Measurements from ENCODE around the gene CYSRT1.

Gene CYSRT1

DNA sequence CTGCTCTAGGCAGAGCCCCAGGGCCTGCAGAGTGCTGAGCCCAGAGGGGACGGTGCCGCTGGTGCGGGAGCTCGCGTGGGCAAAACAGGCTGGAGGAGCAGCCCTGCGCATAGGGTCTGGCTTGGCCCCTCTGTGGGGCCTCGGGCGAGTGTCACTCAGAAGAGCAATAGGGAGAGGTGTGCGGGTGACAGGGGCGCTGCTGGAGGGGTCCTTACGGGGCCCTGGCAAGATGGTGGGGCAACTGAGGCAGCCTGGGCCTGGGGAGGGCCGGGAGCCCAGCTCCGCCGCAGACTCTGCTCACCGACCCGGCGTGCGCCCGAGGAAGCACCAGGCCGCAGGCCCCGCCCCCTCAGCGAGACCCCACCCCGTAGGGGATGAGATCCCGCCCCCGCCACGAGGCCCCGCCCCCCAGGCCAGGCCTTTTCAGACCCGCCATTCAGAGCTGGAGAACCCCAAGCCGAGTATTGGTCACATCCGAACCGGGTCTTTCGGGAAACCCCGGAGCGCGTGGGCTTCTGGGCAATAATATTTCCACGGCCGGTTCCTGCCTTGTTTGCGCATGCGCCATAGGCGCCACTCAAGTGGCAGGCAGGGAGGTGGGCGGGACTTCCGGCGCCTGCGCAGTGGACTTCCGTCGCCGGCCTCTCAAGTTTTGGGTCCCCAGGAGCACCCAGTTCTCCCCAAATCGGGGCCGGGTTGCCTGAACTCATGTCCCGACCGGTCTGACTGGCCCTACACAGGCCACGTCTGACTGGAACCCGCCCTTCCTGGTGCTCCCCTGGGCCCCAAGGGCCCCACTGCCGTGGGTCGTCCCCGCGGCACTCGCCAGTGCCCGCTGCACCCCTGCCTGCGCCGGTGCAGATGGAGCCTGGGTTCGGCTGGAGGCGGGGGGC is 1.6 kb upstream of the CYSRT1 start:
- DNase-seq (ENCODE audit: insufficient read length) (peak; percentile 99), FAIRE-seq (peak; percentile 100)
- TF ChIP-seq POLR2A (IDR thresholded peaks at IDR 0.05; ENCODE audit: low read depth, low read length) (peak; percentile 72; the same call in 1 of the 2 replicates), POLR2AphosphoS5 (IDR thresholded peaks at IDR 0.05; ENCODE audit: low read depth, low read length) (peak; percentile 52; the same call in 1 of the 2 replicates), TAF1 (IDR thresholded peaks at IDR 0.05; ENCODE audit: borderline replicate concordance, low read depth, low read length) (0 out of 2 replicates have a peak, but pooled peaks have one; percentile 18)

DNA sequence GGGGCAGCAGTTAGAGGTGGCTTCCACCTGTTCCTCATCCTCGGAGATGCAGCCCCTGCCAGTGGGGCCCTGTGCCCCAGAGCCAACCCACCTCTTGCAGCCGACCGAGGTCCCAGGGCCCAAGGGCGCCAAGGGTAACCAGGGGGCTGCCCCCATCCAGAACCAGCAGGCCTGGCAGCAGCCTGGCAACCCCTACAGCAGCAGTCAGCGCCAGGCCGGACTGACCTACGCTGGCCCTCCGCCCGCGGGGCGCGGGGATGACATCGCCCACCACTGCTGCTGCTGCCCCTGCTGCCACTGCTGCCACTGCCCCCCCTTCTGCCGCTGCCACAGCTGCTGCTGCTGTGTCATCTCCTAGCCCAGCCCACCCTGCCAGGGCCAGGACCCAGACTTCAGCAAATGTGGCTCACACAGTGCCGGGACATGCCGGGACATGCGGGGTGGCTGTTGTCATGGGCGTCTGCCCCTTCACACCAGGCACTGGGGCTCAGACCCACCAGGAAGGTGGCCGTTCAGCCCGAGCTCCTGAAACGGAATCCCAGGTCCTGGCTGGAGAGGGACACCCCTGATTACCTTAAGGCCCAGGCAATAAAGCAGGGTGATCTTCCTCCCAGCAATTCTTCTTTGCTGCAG is 841 bp downstream of the CYSRT1 start:
- no peak for FAIRE-seq
- TF ChIP-seq POLR2A (IDR thresholded peaks at IDR 0.05; ENCODE audit: low read depth, low read length) (no peak), POLR2AphosphoS5 (IDR thresholded peaks at IDR 0.05; ENCODE audit: low read depth, low read length) (no peak), TAF1 (IDR thresholded peaks at IDR 0.05; ENCODE audit: borderline replicate concordance, low read depth, low read length) (no peak)

DNA sequence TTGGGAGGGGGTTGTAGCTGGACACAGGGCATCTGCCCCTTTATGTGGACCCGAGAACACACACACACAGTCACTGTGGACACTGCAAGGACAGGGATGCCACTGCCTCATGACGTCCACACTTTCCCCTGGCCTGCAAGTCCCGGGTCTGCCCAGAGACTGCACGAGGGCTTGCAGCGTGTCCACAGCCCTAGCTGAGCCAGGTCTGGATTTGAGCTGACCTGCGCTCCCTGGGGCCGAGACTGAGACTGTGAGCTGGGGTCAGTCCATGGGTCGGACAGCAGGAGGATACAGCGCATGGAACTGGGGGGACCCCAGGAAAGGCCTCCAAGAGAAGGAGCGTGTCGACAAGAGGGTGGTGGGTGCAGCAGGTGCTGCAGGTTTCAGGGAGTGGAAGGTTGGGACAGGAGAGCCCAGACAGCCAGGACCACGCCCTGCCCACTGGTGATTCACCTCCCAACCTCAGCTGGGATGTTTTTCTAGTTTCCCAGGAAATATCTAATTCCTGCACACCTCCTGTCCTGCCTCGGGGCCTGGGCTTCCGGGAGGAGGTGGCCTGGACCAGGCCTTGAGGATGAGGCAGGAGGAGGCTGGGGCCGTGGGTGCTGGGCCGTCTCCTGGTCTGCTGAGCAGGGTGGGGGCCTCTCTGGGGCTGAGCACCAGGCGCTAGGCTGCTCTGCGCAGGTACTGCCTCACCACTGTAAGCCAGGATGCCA is 1.5 kb downstream of the CYSRT1 start:
- FAIRE-seq (no peak), DNase-seq (ENCODE audit: insufficient read length) (no peak)
- no peak for TF ChIP-seq POLR2AphosphoS5 (IDR thresholded peaks at IDR 0.05; ENCODE audit: low read depth, low read length)
- no peak for TF ChIP-seq POLR2A (IDR thresholded peaks at IDR 0.05; ENCODE audit: low read depth, low read length)
- TF ChIP-seq TAF1 (IDR thresholded peaks at IDR 0.05; ENCODE audit: borderline replicate concordance, low read depth, low read length), result no peak

More for the DNA sequence above, 841 bp downstream of the CYSRT1 start:
- no peak for DNase-seq (ENCODE audit: insufficient read length)

DNA sequence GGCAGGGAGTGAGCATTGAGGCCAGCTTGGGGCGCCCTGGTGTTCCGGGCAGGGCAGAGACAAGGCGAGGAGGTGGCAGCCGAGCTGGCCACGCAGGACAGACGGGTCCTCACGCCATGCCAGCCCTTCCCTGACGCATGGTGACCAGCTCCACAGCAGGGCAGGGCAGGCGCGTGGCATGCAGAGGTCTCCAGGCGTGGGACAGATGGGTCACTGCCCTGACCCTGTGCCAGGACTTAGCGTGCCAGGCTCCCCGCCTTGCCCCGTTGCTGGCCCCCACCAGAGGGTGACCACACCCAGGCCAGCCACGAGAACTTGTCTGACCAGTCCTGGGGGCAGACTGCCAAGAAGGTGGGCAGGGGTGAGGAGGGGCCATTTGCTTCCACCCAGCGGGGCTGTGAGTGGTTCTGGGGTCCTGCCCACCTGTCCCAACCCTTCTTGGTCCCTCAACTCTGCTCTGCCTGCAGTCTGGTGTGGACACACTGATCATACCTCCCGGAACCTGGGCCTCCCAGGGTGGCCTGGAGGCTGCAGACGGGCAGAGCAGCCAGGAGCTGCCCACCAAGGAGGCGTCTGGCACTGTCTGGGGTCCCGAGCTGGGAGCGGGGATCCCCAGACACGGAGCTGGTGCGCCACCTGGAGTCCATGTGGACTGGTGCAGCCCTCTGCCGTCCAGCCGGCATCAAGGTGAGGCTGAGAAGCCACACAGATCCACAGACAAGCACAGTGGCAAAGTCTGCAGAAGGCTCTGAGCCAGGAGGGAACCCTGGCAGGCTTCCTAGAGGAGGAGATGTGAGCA is 2.3 kb downstream of the CYSRT1 start, which contains the start of gene RNF224:
Gene RNF224 (plus strand): TSS at position 449 of the 799 bp plus-strand sequence. CDS start 834 bp downstream, outside the sequence.
- peak; percentile 98 for FAIRE-seq
- TF ChIP-seq TAF1 (IDR thresholded peaks at IDR 0.05; ENCODE audit: borderline replicate concordance, low read depth, low read length) (no peak), POLR2AphosphoS5 (IDR thresholded peaks at IDR 0.05; ENCODE audit: low read depth, low read length) (no peak), POLR2A (IDR thresholded peaks at IDR 0.05; ENCODE audit: low read depth, low read length) (no peak)
- peak; percentile 88 for DNase-seq (ENCODE audit: insufficient read length)

DNA sequence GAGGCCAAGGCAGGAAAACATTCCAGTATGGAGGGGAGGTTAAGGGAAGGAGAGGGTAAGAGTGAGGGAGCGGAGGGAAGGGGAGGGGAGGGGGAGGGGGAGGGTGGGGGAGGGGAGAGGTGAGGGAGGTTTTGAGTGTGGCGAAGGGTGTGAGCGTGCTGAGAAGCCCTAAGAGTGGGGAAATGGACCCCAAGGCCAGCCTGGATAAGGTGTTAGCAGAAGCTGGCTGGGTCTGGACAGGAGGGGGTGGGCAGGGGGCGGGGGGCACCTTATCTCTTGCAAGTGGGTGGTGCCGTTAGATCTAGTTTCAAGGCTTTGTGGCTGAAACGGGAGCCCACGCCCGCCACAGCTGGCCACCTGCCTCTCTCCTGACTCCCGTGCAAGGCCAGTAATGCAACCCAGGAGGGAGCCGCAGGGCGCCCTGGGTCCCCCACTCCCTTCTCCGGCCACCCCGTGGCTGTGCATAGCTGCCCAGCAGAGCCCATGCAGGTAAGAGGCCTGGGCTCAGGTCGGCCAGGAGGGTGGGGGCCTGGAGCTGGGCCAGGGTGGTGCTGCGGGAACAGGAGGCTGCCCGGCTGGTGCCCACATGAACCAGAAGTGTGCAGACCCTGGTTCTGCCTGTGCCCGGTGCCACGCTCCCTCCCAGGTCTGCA is 3.0 kb downstream of the CYSRT1 start:
- DNase-seq (ENCODE audit: insufficient read length), result no peak
- FAIRE-seq, result no peak
- TF ChIP-seq TAF1 (IDR thresholded peaks at IDR 0.05; ENCODE audit: borderline replicate concordance, low read depth, low read length) (no peak), POLR2AphosphoS5 (IDR thresholded peaks at IDR 0.05; ENCODE audit: low read depth, low read length) (no peak), POLR2A (IDR thresholded peaks at IDR 0.05; ENCODE audit: low read depth, low read length) (no peak)

DNA sequence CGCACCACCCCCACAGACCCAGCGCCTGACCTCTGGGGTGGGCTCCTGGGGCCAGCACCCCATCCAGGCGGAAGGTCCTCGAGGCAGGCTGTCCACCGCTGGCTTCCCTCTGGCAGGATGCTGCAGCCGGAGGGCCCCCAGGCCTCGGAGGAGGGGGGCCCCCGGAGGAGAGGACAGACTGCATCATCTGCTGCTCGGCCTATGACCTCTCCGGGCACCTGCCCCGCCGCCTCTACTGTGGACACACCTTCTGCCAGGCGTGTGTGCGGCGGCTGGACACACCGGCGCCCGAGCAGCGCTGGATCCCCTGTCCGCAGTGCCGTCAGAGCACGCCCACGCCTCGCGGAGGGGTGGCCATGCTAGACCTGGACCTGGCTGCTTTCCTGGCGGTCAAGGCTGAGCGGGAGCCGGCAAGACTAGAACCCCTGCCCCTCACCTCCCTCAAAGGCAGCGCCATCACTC is 3.6 kb downstream of the CYSRT1 start:
- no peak for DNase-seq (ENCODE audit: insufficient read length)
- TF ChIP-seq POLR2AphosphoS5 (IDR thresholded peaks at IDR 0.05; ENCODE audit: low read depth, low read length) (no peak), TAF1 (IDR thresholded peaks at IDR 0.05; ENCODE audit: borderline replicate concordance, low read depth, low read length) (no peak), POLR2A (IDR thresholded peaks at IDR 0.05; ENCODE audit: low read depth, low read length) (no peak)
- no peak for FAIRE-seq

DNA sequence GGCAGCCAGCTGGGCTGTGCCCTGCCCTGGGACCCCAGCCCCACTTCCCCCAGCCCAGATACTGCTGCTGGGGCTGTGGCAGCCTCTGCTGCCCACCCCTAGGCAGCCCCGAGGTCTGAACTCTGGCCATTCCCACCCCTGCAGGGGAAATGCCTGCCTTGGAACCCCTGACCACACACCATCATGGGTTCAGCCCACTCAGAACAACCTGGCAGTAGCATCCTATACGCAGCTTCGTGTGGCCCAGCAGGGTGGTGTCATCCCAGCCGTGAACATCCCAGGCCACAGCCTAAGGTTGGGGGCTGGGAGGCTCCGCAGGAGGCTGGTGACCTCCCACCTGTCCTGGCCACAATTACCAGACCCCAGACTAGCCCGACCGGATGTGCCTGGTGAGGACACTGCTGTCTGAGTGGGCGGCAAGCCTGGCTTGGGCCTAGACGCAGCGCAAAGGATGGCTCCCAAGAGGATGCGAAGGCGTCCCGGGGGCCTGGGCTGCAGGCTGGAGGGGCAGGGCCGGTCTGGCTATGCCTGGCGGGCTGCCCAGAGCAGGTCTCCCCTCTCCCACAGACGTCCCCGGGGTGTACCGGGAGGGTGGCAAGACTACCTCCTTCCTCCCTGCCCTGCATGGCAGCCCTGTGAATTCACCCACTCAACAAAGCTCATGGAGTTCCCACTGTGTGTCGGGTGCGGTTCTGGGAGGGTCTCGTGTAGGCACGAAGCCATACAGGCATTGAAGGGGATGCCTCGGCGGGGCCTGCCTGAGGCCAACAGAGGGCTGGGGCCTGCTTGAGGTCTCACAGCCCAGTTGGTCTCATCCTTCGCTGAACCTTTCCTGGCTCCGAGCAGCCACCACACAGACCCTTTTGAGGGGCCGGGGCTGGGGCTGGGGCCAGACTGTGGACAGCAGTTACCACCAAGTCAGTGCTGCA is 4.3 kb downstream of the CYSRT1 start:
- no peak for TF ChIP-seq POLR2AphosphoS5 (IDR thresholded peaks at IDR 0.05; ENCODE audit: low read depth, low read length)
- TF ChIP-seq POLR2A (IDR thresholded peaks at IDR 0.05; ENCODE audit: low read depth, low read length), result no peak
- TF ChIP-seq TAF1 (IDR thresholded peaks at IDR 0.05; ENCODE audit: borderline replicate concordance, low read depth, low read length), result no peak
- no peak for FAIRE-seq

DNA sequence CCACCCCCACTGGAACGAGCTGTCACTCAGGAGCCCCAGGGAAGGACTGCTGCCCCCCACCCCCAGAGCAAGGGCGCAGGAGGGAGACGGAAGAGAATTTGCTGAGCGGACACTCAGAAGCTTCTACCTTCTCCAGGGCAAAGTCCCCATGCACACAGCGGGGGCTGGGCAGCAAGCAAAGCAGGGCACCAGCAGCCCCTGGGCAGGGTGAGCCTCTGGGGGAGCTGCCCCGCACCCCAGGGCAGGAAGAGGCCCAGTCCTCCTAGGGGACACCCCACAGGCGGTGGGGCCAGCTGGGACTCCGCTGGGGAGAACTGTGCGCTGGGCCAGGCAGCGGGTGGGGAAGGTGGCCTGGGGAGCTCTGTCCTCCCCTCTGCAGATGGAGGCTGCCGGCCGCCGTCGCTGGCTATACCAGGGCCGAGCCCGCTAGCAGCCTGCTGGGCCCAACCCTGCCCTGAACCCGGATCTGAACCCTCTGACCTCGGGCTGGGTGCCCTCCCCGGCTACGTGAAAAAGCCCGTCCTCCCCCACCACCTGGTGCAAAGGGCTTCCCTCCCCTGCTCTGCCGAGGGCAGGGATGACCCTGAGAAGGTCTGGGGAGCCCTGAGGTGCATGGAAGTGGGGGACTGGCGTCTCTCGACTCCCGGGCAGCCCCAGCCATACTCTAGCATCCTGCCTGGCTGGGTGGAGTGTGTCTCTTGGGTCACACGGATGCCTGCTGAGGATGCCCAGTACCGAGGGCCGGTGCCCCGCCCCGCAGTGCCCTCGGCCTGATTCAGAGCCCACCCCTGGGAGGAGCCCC is 5.1 kb downstream of the CYSRT1 start:
- DNase-seq (ENCODE audit: insufficient read length), result no peak
- no peak for FAIRE-seq
- TF ChIP-seq POLR2AphosphoS5 (IDR thresholded peaks at IDR 0.05; ENCODE audit: low read depth, low read length) (no peak), POLR2A (IDR thresholded peaks at IDR 0.05; ENCODE audit: low read depth, low read length) (no peak), TAF1 (IDR thresholded peaks at IDR 0.05; ENCODE audit: borderline replicate concordance, low read depth, low read length) (no peak)

More for the DNA sequence above, 4.3 kb downstream of the CYSRT1 start:
- no peak for DNase-seq (ENCODE audit: insufficient read length)
